ENCODE measurements around the gene VEPH1.

Gene VEPH1

DNA sequence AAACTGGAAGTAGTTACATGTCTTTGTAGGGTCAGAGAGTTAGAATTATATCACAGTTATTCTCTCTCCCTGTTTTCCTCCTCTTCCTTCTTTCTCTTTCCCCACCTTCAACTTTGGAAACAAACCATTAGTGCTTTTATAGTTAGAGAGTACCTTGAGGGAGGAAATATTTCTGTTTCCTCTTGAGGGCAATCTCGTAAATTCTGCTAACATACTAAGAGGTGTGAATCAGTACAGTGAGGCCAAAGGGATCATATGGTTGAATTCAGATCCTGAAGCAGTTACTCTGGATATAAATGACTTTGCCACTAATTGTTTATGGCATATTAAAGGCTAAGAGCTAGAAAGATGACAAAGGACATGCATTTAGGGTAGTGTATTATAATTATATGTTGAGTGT is 283.0 kb downstream of the VEPH1 start:
- Mint-ChIP-seq H3K9me3 (no peaks in the 10 kb centered on the region), H3K27me3 (ENCODE audit: low read depth) (no peaks in the 10 kb centered on the region), H3K4me1 (no peaks in the 10 kb centered on the region), H3K4me3 (no peak overlapping the region), H3K27ac (peak overlapping the region in 1 of 3 experiments; percentile 19), H3K36me3 (ENCODE audit: low read depth) (no peaks in the 10 kb centered on the region)
- no peak for TF ChIP-seq CTCF (IDR thresholded peaks at IDR 0.05; ENCODE audit: unreplicated experiment in 3 of 3)

- TF ChIP-seq CTCF (IDR thresholded peaks at IDR 0.05; ENCODE audit: unreplicated experiment in 3 of 3), result no peak
- Mint-ChIP-seq H3K9me3 (no peaks in the 10 kb centered on the region), H3K27ac (peak overlapping the region in 1 of 3 experiments; percentile 19), H3K4me3 (no peak overlapping the region), H3K4me1 (no peaks in the 10 kb centered on the region), H3K36me3 (ENCODE audit: low read depth) (no peaks in the 10 kb centered on the region), H3K27me3 (ENCODE audit: low read depth) (no peaks in the 10 kb centered on the region)
Observed at GRCh38 chr3:157219215-157219614, 284.0 kb downstream of the VEPH1 start.

All from nephron (organoid).